Activated CD8-positive, alpha-beta memory T cell treated with anti-CD3 and anti-CD28 coated beads for 1 hour (primary cell): ENCODE data around the gene NFATC3.

Experiments
- DNase-seq, 2 donors: peaks; one replicate each; pipeline ENCODE4 v3.0.0-alpha.2; 2020; ENCODE audit warnings: low read depth in 1 of 2; ENCODE audit errors: extremely low read depth in 1 of 2

Gene NFATC3

GRCh38 chr16:68228652-68229051, 143.5 kb downstream of the NFATC3 start:
- DNase-seq: no peak

- DNase-seq: no peak
Observed at GRCh38 chr16:68229431-68230175, 144.4 kb downstream of the NFATC3 start.

- no peak for DNase-seq
Observed at GRCh38 chr16:68230176-68230571, 145.0 kb downstream of the NFATC3 start.

GRCh38 chr16:68230956-68231355, 145.8 kb downstream of the NFATC3 start:
- no peak for DNase-seq

- no peak for DNase-seq
Observed at GRCh38 chr16:68231384-68232136, 146.4 kb downstream of the NFATC3 start.

- no peak for DNase-seq
Observed at GRCh38 chr16:68232335-68232734, 147.2 kb downstream of the NFATC3 start.

GRCh38 chr16:68233085-68233834, 148.1 kb downstream of the NFATC3 start:
- DNase-seq: no peak

GRCh38 chr16:68233835-68234187, 148.6 kb downstream of the NFATC3 start:
- DNase-seq: no peak

- DNase-seq: no peak
Observed at GRCh38 chr16:68234188-68235107, 149.3 kb downstream of the NFATC3 start.

- DNase-seq: no peak
Observed at GRCh38 chr16:68235108-68235886, 150.1 kb downstream of the NFATC3 start.

GRCh38 chr16:68235887-68236136, 150.6 kb downstream of the NFATC3 start, which contains the start of gene ESRP2:
TSS of gene ESRP2 (minus strand) at chr16:68236127. CDS start at chr16:68236045, 82 bp downstream.
- DNase-seq: no peak

GRCh38 chr16:68236137-68236825, 151.1 kb downstream of the NFATC3 start:
- no peak for DNase-seq

- DNase-seq: no peak
Observed at GRCh38 chr16:68236826-68237242, 151.7 kb downstream of the NFATC3 start.

- DNase-seq: peak; percentile 67 to 81
Observed at GRCh38 chr16:68237243-68238028, 152.3 kb downstream of the NFATC3 start.

GRCh38 chr16:68238029-68238345, 152.8 kb downstream of the NFATC3 start:
- DNase-seq: no peak

- no peak for DNase-seq
Observed at GRCh38 chr16:68242085-68242484, 156.9 kb downstream of the NFATC3 start.

GRCh38 chr16:68242926-68243858, 158.0 kb downstream of the NFATC3 start:
- no peak for DNase-seq

GRCh38 chr16:68244481-68244902, 159.3 kb downstream of the NFATC3 start:
- DNase-seq: no peak
